HCT116 (cell line): Measurements from ENCODE around the gene GMDS. TPM values are rescaled to one million over a fixed set of nuclear protein-coding genes. Genes with fewer than 3 reads are reported as not detected.

Source experiments
- ATAC-seq: fragments of 200-7000 bp; cut with Tn5 transposase; 2 replicates; pipeline ENCODE4 v1.9.1; 2020; ENCODE audit warnings: mild to moderate bottlenecking, moderate library complexity
- BruUV-seq: library from RNA; stranded (reverse); fragments of 400-500 nt; replicated peaks from 2 replicates; lab custom pipeline; 2021; lab: Mats Ljungman, UMichigan
- CTCF ChIA-PET: fragments of 300-600 bp; sonication (Branson Sonifier 250); formaldehyde crosslinking; loops from one replicate; lab custom pipeline; 2021; ENCODE audit warnings: antibody characterized with exemption; lab: Charles Lee
- POLR2A ChIA-PET: fragments of 300-600, 350-600 bp; sonication (Branson Sonifier 250); formaldehyde crosslinking; loops from one replicate; lab custom pipeline; 2021; ENCODE audit warnings: antibody characterized with exemption; lab: Charles Lee
- RAD21 ChIA-PET, 2 experiments: fragments of 300-600 bp; sonication (Branson Sonifier 250); formaldehyde crosslinking; loops; one replicate each; lab custom pipeline; 2023; ENCODE audit warnings: low total read pairs in 2 of 2; ENCODE audit not compliant: uncharacterized antibody in 2 of 2, unreplicated experiment in 2 of 2, low non-redundant PET in 1 of 2; lab: Charles Lee
- DNase-seq: peaks from one replicate; pipeline ENCODE4 v3.0.0-alpha.2; 2010; ENCODE audit warnings: low read depth, low spot score
- H2AFZ ChIP-seq: fragments of 200-600 bp; shearing (Covaris generic), sonication (generic); 2 replicates; pipeline ENCODE4 v1.6.1; 2017; ENCODE audit warnings: low read depth, mixed run types, mixed read lengths, antibody characterized with exemption, low read length; ENCODE audit not compliant: poor library complexity, severe bottlenecking
- H3K27ac ChIP-seq: 2 replicates; pipeline ENCODE4 v1.5.1; 2012; ENCODE audit warnings: low read depth, low read length
- H3K27me3 ChIP-seq: fragments of 200-600 bp; sonication (generic); 2 replicates; pipeline ENCODE4 v1.6.1; 2016; ENCODE audit warnings: mixed run types, low read length, mixed read lengths; ENCODE audit not compliant: insufficient read depth
- H3K36me3 ChIP-seq, 2 experiments: fragments of 200-500 bp in 1 of 2; fragments of 200-600 bp in 1 of 2; sonication (Bioruptor generic) in 1 of 2; sonication (generic) in 1 of 2; 2 replicates each; pipeline versions ENCODE4 v1.5.1 to v1.6.1; 2014 to 2016; ENCODE audit warnings: low read length in 2 of 2, inconsistent platforms in 1 of 2, mixed read lengths in 1 of 2, mixed run types in 1 of 2; ENCODE audit not compliant: insufficient read depth in 2 of 2, control insufficient read depth in 1 of 2
- H3K4me1 ChIP-seq, 2 experiments: fragments of 200-600 bp in 1 of 2; sonication (generic) in 1 of 2; 2 replicates each; pipeline versions ENCODE4 v1.5.1 to v1.6.1; 2012 to 2017; ENCODE audit warnings: low read length in 2 of 2, inconsistent platforms in 1 of 2, mild to moderate bottlenecking in 1 of 2, mixed read lengths in 1 of 2, mixed run types in 1 of 2, moderate library complexity in 1 of 2; ENCODE audit not compliant: insufficient read depth in 2 of 2, control insufficient read depth in 1 of 2
- H3K4me2 ChIP-seq: fragments of 200-600 bp; sonication (generic); 2 replicates; pipeline ENCODE4 v1.6.1; 2017; ENCODE audit warnings: mixed run types, low read length, mixed read lengths
- H3K4me3 ChIP-seq, 2 experiments: fragments of 200-600 bp in 1 of 2; sonication (generic) in 1 of 2; replicated peaks in 1 of 2; 2 replicates each; pipeline ENCODE4 v1.5.1; 2011 to 2016; ENCODE audit warnings: low read length in 2 of 2, control low read depth in 1 of 2, low read depth in 1 of 2, mild to moderate bottlenecking in 1 of 2, mixed read lengths in 1 of 2, mixed run types in 1 of 2
- H3K79me2 ChIP-seq: fragments of 200-600 bp; sonication (generic); 2 replicates; pipeline ENCODE4 v1.6.1; 2017; ENCODE audit warnings: mild to moderate bottlenecking, mixed run types, low read length, moderate library complexity, mixed read lengths; ENCODE audit not compliant: insufficient read depth
- H3K9ac ChIP-seq: fragments of 200-600 bp; sonication (generic); 2 replicates; pipeline ENCODE4 v1.6.1; 2016; ENCODE audit warnings: low read length, mixed read lengths
- H3K9me2 ChIP-seq: fragments of 200-600 bp; sonication (generic), shearing (Covaris generic); 2 replicates; pipeline ENCODE4 v1.6.1; 2017; ENCODE audit warnings: mixed run types, mild to moderate bottlenecking, moderate library complexity; ENCODE audit not compliant: insufficient read depth
- H3K9me3 ChIP-seq, 2 experiments: fragments of 200-500 bp in 1 of 2; fragments of 200-600 bp in 1 of 2; sonication (Bioruptor generic) in 1 of 2; sonication (generic) in 1 of 2; 2 replicates each; pipeline ENCODE4 v1.6.1; 2014 to 2017; ENCODE audit warnings: low read length in 2 of 2, mixed read lengths in 2 of 2, inconsistent platforms in 1 of 2, low read depth in 1 of 2, mild to moderate bottlenecking in 1 of 2, mixed run types in 1 of 2, moderate library complexity in 1 of 2; ENCODE audit not compliant: control insufficient read depth in 1 of 2, insufficient read depth in 1 of 2
- H4K20me1 ChIP-seq: fragments of 200-600 bp; sonication (generic), shearing (Covaris generic); 2 replicates; pipeline ENCODE4 v1.6.1; 2017; ENCODE audit warnings: mixed run types, mild to moderate bottlenecking, moderate library complexity; ENCODE audit not compliant: insufficient read depth
- CEBPB ChIP-seq: IDR thresholded peaks from 2 replicates; pipeline ENCODE4 v1.6.1; 2012; ENCODE audit warnings: low read depth
- ELF1 ChIP-seq: IDR thresholded peaks from 2 replicates; pipeline ENCODE4 v1.6.1; 2012; ENCODE audit warnings: low read depth, borderline replicate concordance
- EZH2 ChIP-seq: fragments of 200-600 bp; sonication (generic); IDR thresholded peaks from 2 replicates; pipeline ENCODE4 v1.6.1; 2017; ENCODE audit warnings: antibody characterized with exemption, mixed run types
- EZH2phosphoT487 ChIP-seq: fragments of 200-600 bp; IDR thresholded peaks from 2 replicates; pipeline ENCODE4 v1.6.1; 2018; ENCODE audit warnings: antibody characterized with exemption, borderline replicate concordance
- JUND ChIP-seq: IDR thresholded peaks from 2 replicates; pipeline ENCODE4 v1.6.1; 2012
- MAX ChIP-seq: IDR thresholded peaks from 2 replicates; pipeline ENCODE4 v1.6.1; 2012
- RAD21 ChIP-seq: IDR thresholded peaks from 2 replicates; pipeline ENCODE4 v1.6.1; 2012; ENCODE audit warnings: low read depth, mild to moderate bottlenecking
- SRF ChIP-seq: IDR thresholded peaks from 2 replicates; pipeline ENCODE4 v1.6.1; 2012; ENCODE audit warnings: low read depth
- YY1 ChIP-seq: IDR thresholded peaks from 2 replicates; pipeline ENCODE4 v1.6.1; 2011; ENCODE audit warnings: low read length, low read depth, moderate library complexity, mild to moderate bottlenecking; ENCODE audit not compliant: insufficient replicate concordance; ENCODE audit errors: extremely low read depth
- ZFX ChIP-seq: fragments of 450-650 bp; IDR thresholded peaks from 2 replicates; pipeline ENCODE4 v1.6.1; 2017
- ZNF274 ChIP-seq: fragments of 200-500 bp; sonication (Bioruptor generic); IDR thresholded peaks from 2 replicates; pipeline ENCODE4 v1.6.1; 2014; ENCODE audit warnings: mild to moderate bottlenecking, low read depth, low read length, inconsistent platforms
- intact Hi-C: fragments of 100-400 bp; cut with micrococcal nuclease; formaldehyde crosslinking; loops from 2 replicates; pipeline ENCODE4 v1.10.0; 2022
- total RNA-seq: library from RNA; stranded (reverse); gene quantifications from one replicate; pipeline ENCODE4 v1.2.1, GENCODE V29; 2021; ENCODE audit not compliant: unreplicated experiment
- TF ChIP-seq, protein P1 (sequence below): IDR thresholded peaks from 2 replicates; pipeline ENCODE4 v1.6.1; 2012

The GMDS gene
- total RNA-seq, 1 experiment from 2014 or later, result 34.4 TPM

DNA sequence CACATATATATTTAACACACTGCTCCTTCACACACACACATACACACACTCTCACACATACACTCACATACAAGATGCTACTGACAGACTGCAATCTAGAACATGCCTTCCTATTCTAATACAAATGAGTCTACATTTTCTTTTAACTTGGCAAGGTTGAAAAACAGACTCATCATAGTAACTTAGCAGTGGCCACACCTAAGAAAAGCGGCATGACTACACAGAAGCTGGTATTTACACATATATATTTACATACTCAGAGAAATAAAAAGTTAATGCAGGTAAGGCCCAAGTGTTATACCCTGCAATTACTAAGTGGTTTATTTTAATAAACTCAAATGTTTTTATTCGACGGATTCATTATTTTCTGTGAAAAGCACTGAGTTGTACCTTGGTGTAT is 426.4 kb downstream of the GMDS start:
- intact Hi-C loops, result no loop called here
- Histone ChIP-seq H2AFZ (no peak overlapping the region), H3K27ac (no peak overlapping the region), H3K9me3 (no peaks in the 10 kb centered on the region), H3K4me2 (no peak overlapping the region), H3K36me3 (no peaks in the 10 kb centered on the region), H3K9ac (no peak overlapping the region), H4K20me1 (no peaks in the 10 kb centered on the region), H3K4me1 (no peaks in the 10 kb centered on the region), H3K9me2 (no peaks in the 10 kb centered on the region), H3K79me2 (no peaks in the 10 kb centered on the region), H3K4me3 (no peak overlapping the region), H3K27me3 (no peaks in the 10 kb centered on the region)
- no peak for TF ChIP-seq SRF
- no peak for TF ChIP-seq MAX
- no peak for TF ChIP-seq EZH2
- TF ChIP-seq JUND, result no peak
- TF ChIP-seq ZNF274, result no peak
- TF ChIP-seq, protein P1, sequence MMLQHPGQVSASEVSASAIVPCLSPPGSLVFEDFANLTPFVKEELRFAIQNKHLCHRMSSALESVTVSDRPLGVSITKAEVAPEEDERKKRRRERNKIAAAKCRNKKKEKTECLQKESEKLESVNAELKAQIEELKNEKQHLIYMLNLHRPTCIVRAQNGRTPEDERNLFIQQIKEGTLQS, result no peak
- no peak for TF ChIP-seq CEBPB
- no peak for TF ChIP-seq RAD21
- no peak for TF ChIP-seq EZH2phosphoT487
- TF ChIP-seq YY1, result no peak
- no peak for TF ChIP-seq ELF1
- no peak for TF ChIP-seq ZFX
- POLR2A ChIA-PET, result no interaction called here
- CTCF ChIA-PET, result no interaction called here
- DNase-seq (no peak), ATAC-seq (no peak)
- RAD21 ChIA-PET, result no interaction called here
- BruUV-seq, result no TSS peak
